ENCODE measurements around the gene EXOSC1.

- TF ChIP-seq CTCF (IDR thresholded peaks at IDR 0.05) (no peak), EZH2 (IDR thresholded peaks at IDR 0.05; ENCODE audit: borderline replicate concordance, insufficient read depth, low read depth, low read length, poor library complexity, severe bottlenecking) (no peak)
Measured at GRCh38 chr10:97444212-97444611, 1.6 kb downstream of the EXOSC1 start.
